ENCODE results near the gene SLC16A4. TPM values are rescaled to one million over a fixed set of nuclear protein-coding genes. Genes with fewer than 3 reads are reported as not detected.

SLC16A4 gene
- total and polyA plus RNA-seq, 2 donors from 2014 or later: 51.8 to 53.1 TPM

DNA sequence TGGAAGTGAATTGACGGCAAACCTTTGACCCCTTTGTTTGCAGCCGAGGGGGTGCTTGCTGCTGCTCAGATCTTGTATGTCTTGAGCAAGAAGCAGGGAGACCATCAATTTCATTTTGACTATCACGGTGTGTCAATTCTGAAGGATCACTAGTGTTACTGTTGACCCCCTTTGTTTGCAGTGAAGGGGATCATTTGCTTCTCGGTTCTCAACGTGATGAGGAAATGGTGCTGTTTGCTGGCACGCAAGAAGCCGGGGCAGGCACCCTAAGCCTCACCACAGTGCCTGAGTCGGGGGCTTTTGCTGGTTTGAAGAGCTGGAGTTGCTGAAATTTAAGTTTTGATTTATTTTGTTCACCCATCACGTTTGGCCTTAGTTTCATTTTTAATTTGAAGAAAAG, 44.1 kb downstream of the SLC16A4 start:
- no peak for DNase-seq
- Histone ChIP-seq H3K9me3 (ENCODE audit: control insufficient read depth in 2 of 3, insufficient read depth in 1 of 3, low read length in 3 of 3) (no peaks in the 10 kb centered on the region), H3K27ac (ENCODE audit: low read depth in 2 of 2, low read length in 2 of 2) (no peak overlapping the region), H3K9ac (ENCODE audit: low read length in 3 of 3) (no peak overlapping the region), H3K27me3 (ENCODE audit: control insufficient read depth, insufficient read depth, low read length) (no peaks in the 10 kb centered on the region), H3K4me1 (ENCODE audit: control insufficient read depth in 2 of 3, insufficient read depth in 2 of 3, low read depth in 1 of 3, low read length in 3 of 3) (peaks cover 6 to 36% (median 23%) of the 10 kb centered on the region in 3 donors), H3K4me3 (ENCODE audit: low read length in 3 of 3) (no peak overlapping the region), H3K36me3 (ENCODE audit: control insufficient read depth in 2 of 3, insufficient read depth in 3 of 3, low read length in 3 of 3) (peaks cover 0 to 9% (median 5%) of the 10 kb centered on the region in 3 donors)
- TF ChIP-seq, protein P1, sequence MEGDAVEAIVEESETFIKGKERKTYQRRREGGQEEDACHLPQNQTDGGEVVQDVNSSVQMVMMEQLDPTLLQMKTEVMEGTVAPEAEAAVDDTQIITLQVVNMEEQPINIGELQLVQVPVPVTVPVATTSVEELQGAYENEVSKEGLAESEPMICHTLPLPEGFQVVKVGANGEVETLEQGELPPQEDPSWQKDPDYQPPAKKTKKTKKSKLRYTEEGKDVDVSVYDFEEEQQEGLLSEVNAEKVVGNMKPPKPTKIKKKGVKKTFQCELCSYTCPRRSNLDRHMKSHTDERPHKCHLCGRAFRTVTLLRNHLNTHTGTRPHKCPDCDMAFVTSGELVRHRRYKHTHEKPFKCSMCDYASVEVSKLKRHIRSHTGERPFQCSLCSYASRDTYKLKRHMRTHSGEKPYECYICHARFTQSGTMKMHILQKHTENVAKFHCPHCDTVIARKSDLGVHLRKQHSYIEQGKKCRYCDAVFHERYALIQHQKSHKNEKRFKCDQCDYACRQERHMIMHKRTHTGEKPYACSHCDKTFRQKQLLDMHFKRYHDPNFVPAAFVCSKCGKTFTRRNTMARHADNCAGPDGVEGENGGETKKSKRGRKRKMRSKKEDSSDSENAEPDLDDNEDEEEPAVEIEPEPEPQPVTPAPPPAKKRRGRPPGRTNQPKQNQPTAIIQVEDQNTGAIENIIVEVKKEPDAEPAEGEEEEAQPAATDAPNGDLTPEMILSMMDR (IDR thresholded peaks at IDR 0.05; ENCODE audit: borderline replicate concordance, extremely low read depth, insufficient read depth): no peak
- no peak for FAIRE-seq
- intact Hi-C loops (cut with DNase I): no loop called here

DNA sequence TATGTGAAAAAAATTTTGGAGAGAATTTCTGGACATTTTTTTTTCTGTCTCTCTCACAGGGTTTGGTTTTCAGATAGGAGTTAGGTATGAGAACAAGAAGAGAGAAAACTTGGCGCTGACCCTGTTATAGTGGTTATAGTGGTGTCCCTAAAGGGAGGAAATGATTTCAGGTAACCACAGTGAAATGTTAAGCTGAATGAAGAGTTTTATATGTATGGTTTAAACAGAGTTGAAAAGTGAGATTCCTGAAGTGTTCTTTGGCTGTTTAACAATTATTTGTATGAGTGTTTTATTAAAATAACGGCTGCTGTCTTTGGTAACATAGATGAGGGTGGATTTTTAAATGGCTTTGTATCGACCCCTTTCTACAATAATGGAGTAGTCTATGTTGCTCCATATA, 45.3 kb downstream of the SLC16A4 start:
- Histone ChIP-seq H3K36me3 (ENCODE audit: control insufficient read depth in 2 of 3, insufficient read depth in 3 of 3, low read length in 3 of 3) (peaks cover 0 to 19% (median 7%) of the 10 kb centered on the region in 3 donors), H3K9me3 (ENCODE audit: control insufficient read depth in 2 of 3, insufficient read depth in 1 of 3, low read length in 3 of 3) (no peaks in the 10 kb centered on the region), H3K27ac (ENCODE audit: low read depth in 2 of 2, low read length in 2 of 2) (no peak overlapping the region), H3K4me1 (ENCODE audit: control insufficient read depth in 2 of 3, insufficient read depth in 2 of 3, low read depth in 1 of 3, low read length in 3 of 3) (peaks cover 6 to 35% (median 32%) of the 10 kb centered on the region in 3 donors), H3K4me3 (ENCODE audit: low read length in 3 of 3) (no peak overlapping the region), H3K27me3 (ENCODE audit: control insufficient read depth, insufficient read depth, low read length) (no peaks in the 10 kb centered on the region), H3K9ac (ENCODE audit: low read length in 3 of 3) (no peak overlapping the region)
- TF ChIP-seq, protein P1 (IDR thresholded peaks at IDR 0.05; ENCODE audit: borderline replicate concordance, extremely low read depth, insufficient read depth): no peak
- intact Hi-C loops (cut with DNase I): no loop called here
- no peak for DNase-seq
- FAIRE-seq: no peak

DNA sequence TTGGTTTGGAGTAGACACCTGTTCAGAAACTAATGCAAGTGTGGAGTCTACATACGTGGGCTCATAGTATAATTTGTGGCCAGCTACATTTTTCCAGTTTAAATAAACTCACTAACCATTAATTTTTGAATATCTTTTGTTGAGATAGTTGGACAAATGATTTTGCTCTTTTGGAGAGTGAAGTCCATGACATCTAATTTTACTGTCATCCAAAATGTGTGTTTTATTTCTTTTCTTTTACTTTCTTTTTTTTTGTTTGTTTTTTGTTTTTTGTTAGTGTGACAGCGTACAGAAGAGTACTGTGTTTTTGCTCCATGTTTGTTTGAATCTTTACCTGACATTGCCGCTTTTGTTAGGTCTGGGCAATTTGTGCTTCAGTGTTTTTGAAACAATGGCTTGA, 46.7 kb downstream of the SLC16A4 start:
- Histone ChIP-seq H3K36me3 (ENCODE audit: control insufficient read depth in 2 of 3, insufficient read depth in 3 of 3, low read length in 3 of 3) (peaks cover 0 to 19% (median 7%) of the 10 kb centered on the region in 3 donors), H3K27me3 (ENCODE audit: control insufficient read depth, insufficient read depth, low read length) (no peaks in the 10 kb centered on the region), H3K9ac (ENCODE audit: low read length in 3 of 3) (no peak overlapping the region), H3K4me1 (ENCODE audit: control insufficient read depth in 2 of 3, insufficient read depth in 2 of 3, low read depth in 1 of 3, low read length in 3 of 3) (peaks cover 6 to 37% (median 33%) of the 10 kb centered on the region in 3 donors), H3K27ac (ENCODE audit: low read depth in 2 of 2, low read length in 2 of 2) (no peak overlapping the region), H3K4me3 (ENCODE audit: low read length in 3 of 3) (peak overlapping the region in 1 of 3 donors; percentile 17), H3K9me3 (ENCODE audit: control insufficient read depth in 2 of 3, insufficient read depth in 1 of 3, low read length in 3 of 3) (no peaks in the 10 kb centered on the region)
- TF ChIP-seq, protein P1 (IDR thresholded peaks at IDR 0.05; ENCODE audit: borderline replicate concordance, extremely low read depth, insufficient read depth): no peak
- intact Hi-C loops (cut with DNase I): no loop called here
- DNase-seq (no peak), FAIRE-seq (no peak)

DNA sequence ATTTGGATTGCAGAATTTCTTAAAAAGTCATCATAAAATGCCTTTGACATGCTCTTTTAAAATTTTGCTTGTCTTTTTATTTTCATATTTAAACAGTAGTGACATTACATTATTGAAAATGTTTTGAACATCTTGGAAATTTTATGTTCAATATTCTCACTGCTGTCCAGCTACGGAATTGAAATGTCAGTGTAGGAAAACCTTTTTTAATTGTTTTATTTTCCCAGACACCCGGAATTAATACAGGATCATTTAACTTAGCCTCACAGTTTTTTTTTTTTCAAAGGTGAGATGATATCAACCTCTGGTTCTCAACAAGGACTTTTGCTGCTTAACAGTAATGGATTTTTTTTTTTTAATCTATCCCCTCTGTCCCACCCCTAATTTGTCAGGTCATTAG, 47.6 kb downstream of the SLC16A4 start:
- peak overlapping the region in 2 of 3 donors; percentile 18 to 23 for H3K4me3 ChIP-seq (ENCODE audit: low read length in 3 of 3)
- intact Hi-C loops (cut with DNase I): no loop called here
- H3K9ac ChIP-seq (ENCODE audit: low read length in 3 of 3): no peak overlapping the region
- H3K4me1 ChIP-seq (ENCODE audit: control insufficient read depth in 2 of 3, insufficient read depth in 2 of 3, low read depth in 1 of 3, low read length in 3 of 3): peaks cover 6 to 37% (median 25%) of the 10 kb centered on the region in 3 donors
- H3K27me3 ChIP-seq (ENCODE audit: control insufficient read depth, insufficient read depth, low read length): no peaks in the 10 kb centered on the region
- peaks cover 0 to 19% (median 7%) of the 10 kb centered on the region in 3 donors for H3K36me3 ChIP-seq (ENCODE audit: control insufficient read depth in 2 of 3, insufficient read depth in 3 of 3, low read length in 3 of 3)
- no peaks in the 10 kb centered on the region for H3K9me3 ChIP-seq (ENCODE audit: control insufficient read depth in 2 of 3, insufficient read depth in 1 of 3, low read length in 3 of 3)
- DNase-seq (no peak), FAIRE-seq (no peak)
- no peak overlapping the region for H3K27ac ChIP-seq (ENCODE audit: low read depth in 2 of 2, low read length in 2 of 2)
- TF ChIP-seq, protein P1 (IDR thresholded peaks at IDR 0.05; ENCODE audit: borderline replicate concordance, extremely low read depth, insufficient read depth): no peak

All from kidney (tissue), 14 donors.